Stimulated activated CD4-positive, alpha-beta T cell treated with anti-CD3 and anti-CD28 coated beads, Interleukin-4, amount 100 ng/mL, for 24 hours (primary cell): Measurements from ENCODE around the gene MRTFA.
"Not testable (repeated sequence)": the region's sequence is repeated elsewhere in the genome, so short reads cannot be mapped to it uniquely, and the experiment has no call there.

Experiments used
- DNase-seq: peaks from one replicate; pipeline ENCODE4 v3.0.0-alpha.2; 2020

MRTFA gene

DNA sequence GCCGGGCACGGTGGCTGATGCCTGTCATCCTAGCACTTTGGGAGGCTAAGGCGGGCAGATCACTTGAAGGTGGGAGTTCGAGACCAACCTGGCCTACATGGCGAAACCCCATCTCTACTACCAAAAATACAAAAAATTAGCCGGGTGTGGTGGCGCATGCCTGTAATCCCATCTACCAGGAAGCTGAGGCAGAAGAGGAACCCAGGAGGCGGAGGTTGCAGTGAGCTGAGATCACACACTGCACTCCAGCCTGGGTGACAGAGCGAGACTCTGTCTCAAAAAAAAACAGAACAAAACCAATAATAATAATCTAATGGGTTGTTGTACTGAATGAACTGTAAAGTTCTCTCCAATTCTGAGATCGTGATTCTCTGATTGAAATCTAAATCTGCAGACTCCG, 258.1 kb downstream of the MRTFA start:
- not testable (repeated sequence) for DNase-seq

- no peak for DNase-seq
These were observed 258.6 kb downstream of the MRTFA start for GRCh38 chr22:40377931-40378330.

GRCh38 chr22:40376149-40376548, 260.4 kb downstream of the MRTFA start:
- DNase-seq, result no peak

DNA sequence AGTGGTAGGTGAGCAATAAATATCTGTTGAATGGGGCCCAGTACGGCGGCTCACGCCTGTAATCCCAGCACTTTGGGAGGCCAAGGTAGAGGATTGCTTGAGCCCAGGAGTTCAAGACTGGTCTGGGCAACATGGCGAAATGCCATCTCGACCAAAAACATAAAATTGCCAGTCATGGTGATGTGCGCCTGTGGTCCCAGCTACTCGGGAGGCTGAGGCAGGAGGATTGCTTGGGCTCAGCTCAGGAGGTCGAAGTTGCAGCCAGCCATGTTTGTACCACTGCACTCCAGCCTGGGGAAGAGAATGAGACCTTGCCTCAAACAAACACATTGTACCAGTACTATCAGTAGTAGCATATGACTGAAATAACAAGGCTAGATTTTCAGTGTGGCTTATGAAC, 262.0 kb downstream of the MRTFA start:
- DNase-seq, result no peak

DNA sequence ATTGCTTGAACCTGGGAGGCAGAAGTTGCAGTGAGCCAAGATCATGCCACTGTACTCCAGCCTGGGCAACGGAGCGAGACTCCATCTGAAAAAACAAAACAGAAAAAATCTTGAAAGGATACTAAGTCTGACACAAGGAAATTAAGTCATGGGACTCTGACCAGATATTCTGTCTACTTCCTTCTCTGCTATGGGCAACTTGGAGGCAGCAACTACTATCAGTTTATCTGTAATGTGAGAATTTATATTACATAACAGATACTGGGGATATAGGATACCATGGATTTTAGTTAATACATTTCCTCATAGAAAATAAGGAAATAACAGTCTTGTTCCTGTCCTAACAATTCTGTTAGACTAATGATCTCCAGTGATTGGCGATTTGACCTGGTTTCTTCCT, 267.7 kb downstream of the MRTFA start:
- DNase-seq, result no peak

DNA sequence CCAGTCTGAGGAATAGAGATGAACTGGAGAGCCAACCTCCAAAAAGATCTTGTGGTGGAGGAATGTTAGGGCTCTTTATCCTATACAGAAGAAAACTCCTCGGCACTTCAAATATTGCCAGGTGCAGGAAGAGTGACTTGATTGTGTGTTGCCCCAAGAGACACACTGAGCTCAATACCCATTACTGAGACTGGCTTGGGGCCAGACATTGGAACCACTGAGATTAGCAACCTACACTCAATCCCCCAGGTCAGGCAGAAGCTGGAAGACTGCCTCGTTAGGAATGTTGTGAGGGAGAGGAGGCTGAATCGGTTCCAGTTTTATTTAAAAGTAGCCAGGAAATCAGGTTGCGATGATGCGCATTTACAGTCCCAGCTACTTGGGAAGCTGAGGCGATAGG, 268.5 kb downstream of the MRTFA start:
- no peak for DNase-seq

DNA sequence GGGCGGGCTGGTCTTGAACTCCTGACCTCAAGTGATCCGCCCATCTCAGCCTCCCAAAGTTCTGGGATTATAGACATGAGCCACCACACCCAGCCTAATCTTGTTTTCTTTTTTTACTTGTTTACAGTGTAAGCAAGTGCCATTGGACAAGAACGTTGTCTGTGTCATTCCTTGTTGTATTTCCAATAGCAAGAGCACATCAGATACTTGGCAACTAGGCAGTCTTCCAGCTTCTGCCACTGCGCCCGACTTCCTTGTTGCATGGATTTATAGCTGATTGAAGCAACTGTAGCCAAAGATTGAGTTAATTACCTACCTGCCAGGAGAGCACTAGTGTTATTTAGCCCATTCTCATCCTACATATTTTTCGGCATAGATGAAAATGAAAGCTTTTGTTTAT, 269.2 kb downstream of the MRTFA start:
- no peak for DNase-seq

DNA sequence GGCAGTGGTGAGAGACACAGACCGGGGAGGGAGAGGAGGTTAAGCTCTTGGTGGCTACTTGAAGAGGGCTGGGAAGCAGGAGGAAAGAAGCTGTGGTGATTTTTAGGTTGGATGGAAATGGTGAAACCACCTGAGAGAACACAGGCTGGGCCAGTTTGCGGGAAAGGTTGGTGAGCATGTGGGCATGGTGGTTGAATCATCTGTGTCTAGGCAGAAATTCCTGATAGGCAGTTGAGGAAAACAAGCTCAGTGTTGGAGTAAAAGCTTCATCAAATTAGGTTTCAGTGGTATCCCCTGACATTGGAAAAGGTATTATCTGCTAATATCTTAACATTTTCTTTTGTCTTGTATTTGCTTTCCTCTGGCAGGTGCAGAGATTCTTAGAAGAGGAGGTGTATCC, 270.5 kb downstream of the MRTFA start:
- no peak for DNase-seq

DNA sequence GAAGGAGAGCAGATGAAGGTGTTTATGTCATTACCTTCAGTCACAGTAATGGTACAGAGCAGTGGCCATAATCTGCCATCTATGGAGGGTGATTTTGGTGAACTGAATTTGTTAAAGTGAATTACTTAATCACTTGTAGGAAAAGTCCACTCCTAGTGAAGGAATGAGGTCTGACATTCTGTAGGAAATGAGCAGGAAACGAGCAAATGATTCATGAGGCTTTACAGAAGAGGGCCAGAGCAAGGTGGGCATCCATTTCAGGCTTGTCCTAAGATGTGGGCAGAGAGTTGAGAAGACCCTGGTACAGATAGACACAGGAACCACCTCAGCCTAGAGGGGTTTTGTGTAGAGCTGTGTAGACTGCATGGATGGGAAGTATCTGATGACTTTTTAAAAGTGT, 272.1 kb downstream of the MRTFA start:
- DNase-seq, result no peak

GRCh38 chr22:40363059-40363458, 273.5 kb downstream of the MRTFA start:
- DNase-seq, result no peak

DNA sequence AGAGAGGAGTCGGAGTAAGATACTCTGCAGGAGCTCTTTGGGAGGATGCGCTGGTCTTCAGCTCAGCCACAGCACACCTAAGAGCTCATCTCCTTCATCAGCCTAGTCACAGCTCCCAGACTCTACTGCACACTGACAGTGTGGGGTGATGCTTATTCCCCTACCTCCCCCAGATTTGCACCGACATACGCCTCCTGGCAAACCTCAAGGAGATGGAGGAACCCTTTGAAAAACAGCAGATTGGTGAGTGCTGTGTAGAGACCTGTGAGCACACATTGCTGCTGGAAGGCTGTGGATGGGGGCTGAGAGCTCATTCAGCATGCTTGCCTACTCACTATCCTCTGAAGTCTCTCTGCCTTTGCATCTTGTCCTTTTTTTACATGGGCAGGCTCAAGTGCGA, 275.4 kb downstream of the MRTFA start:
- DNase-seq, result no peak
